HL-60 (cell line): Measurements from ENCODE around the gene RRAGD.
A peak's percentile ranks its signal among the peaks of the same experiment; 100 is the strongest.

ENCODE experiments used
- DNase-seq, 2 experiments: peaks; one replicate each; pipeline ENCODE4 v3.0.0-alpha.2; 2010 to 2020; ENCODE audit warnings: low read depth in 1 of 2, low spot score in 1 of 2
- H3K27ac ChIP-seq: fragments of 250-450 bp; sonication (Bioruptor Pico); replicated peaks from 2 replicates; pipeline ENCODE4 v1.5.1; 2020; ENCODE audit warnings: mild to moderate bottlenecking, moderate library complexity
- H3K27me3 ChIP-seq: fragments of 250-450 bp; sonication (Bioruptor Pico); 2 replicates; pipeline ENCODE4 v1.5.1; 2021; ENCODE audit warnings: mild to moderate bottlenecking, moderate library complexity; ENCODE audit not compliant: insufficient read depth, poor library complexity, severe bottlenecking
- H3K4me3 ChIP-seq: replicated peaks from 2 replicates; pipeline ENCODE4 v1.5.1; 2011; ENCODE audit warnings: mild to moderate bottlenecking, control low read depth, low read length; ENCODE audit not compliant: insufficient read depth
- CTCF ChIP-seq: IDR thresholded peaks from one replicate; pipeline ENCODE4 v1.5.1; 2011; ENCODE audit warnings: low read length, control low read depth, inconsistent platforms; ENCODE audit not compliant: insufficient read depth
- GABPA ChIP-seq: IDR thresholded peaks from 2 replicates; pipeline ENCODE4 v1.6.1; 2012; ENCODE audit warnings: low read depth
- POLR2AphosphoS5 ChIP-seq: IDR thresholded peaks from 2 replicates; pipeline ENCODE4 v1.6.1; 2012; ENCODE audit warnings: low read depth
- SPI1 ChIP-seq: IDR thresholded peaks from 2 replicates; pipeline ENCODE4 v1.6.1; 2012; ENCODE audit warnings: low read depth, mild to moderate bottlenecking, borderline replicate concordance
- TF ChIP-seq, protein P1 (sequence below): IDR thresholded peaks from 2 replicates; pipeline ENCODE4 v1.6.1; 2012; ENCODE audit warnings: low read depth; ENCODE audit not compliant: insufficient replicate concordance

The RRAGD gene

GRCh38 chr6:89321131-89321970, 90.7 kb downstream of the RRAGD start:
- TF ChIP-seq GABPA (no peak), CTCF (no peak), SPI1 (peak; percentile 85), POLR2AphosphoS5 (peak; percentile 99)
- peak; percentile 87 to 95 for DNase-seq
- Histone ChIP-seq H3K27me3 (no peaks in the 10 kb centered on the region), H3K27ac (peak overlapping the region; percentile 78), H3K4me3 (peak overlapping the region; percentile 14; the same call in 1 of the 2 replicates)

GRCh38 chr6:89320012-89320559, 92.0 kb downstream of the RRAGD start:
- no peak for DNase-seq
- peak overlapping the region; percentile 78 for H3K27ac ChIP-seq
- H3K27me3 ChIP-seq = no peaks in the 10 kb centered on the region
- TF ChIP-seq POLR2AphosphoS5 = no peak
- TF ChIP-seq GABPA = no peak
- no peak for TF ChIP-seq SPI1
- no peak for TF ChIP-seq CTCF
- H3K4me3 ChIP-seq = no peak overlapping the region

DNA sequence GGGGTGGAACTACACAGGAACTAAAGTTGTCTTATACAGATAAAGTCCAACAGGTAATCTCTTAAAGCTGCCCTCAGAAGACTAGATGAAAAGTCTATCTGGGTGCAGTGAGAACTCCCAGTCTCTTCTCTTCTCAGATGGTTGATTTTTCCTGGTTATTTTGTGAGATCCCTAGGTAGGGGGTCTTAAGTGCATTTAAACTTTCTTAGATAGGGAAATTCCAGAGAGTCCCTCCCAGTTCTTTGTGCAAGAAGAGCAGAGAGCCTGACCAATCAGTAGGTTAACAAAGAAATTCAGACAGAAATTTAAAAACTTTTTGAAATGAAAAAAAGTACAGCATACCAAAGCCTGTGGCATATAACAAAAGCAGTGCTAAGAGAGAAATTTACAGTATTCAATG, 95.0 kb downstream of the RRAGD start:
- no peak for TF ChIP-seq SPI1
- no peak for TF ChIP-seq GABPA
- TF ChIP-seq, protein P1, sequence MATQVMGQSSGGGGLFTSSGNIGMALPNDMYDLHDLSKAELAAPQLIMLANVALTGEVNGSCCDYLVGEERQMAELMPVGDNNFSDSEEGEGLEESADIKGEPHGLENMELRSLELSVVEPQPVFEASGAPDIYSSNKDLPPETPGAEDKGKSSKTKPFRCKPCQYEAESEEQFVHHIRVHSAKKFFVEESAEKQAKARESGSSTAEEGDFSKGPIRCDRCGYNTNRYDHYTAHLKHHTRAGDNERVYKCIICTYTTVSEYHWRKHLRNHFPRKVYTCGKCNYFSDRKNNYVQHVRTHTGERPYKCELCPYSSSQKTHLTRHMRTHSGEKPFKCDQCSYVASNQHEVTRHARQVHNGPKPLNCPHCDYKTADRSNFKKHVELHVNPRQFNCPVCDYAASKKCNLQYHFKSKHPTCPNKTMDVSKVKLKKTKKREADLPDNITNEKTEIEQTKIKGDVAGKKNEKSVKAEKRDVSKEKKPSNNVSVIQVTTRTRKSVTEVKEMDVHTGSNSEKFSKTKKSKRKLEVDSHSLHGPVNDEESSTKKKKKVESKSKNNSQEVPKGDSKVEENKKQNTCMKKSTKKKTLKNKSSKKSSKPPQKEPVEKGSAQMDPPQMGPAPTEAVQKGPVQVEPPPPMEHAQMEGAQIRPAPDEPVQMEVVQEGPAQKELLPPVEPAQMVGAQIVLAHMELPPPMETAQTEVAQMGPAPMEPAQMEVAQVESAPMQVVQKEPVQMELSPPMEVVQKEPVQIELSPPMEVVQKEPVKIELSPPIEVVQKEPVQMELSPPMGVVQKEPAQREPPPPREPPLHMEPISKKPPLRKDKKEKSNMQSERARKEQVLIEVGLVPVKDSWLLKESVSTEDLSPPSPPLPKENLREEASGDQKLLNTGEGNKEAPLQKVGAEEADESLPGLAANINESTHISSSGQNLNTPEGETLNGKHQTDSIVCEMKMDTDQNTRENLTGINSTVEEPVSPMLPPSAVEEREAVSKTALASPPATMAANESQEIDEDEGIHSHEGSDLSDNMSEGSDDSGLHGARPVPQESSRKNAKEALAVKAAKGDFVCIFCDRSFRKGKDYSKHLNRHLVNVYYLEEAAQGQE = no peak
- TF ChIP-seq CTCF = no peak
- TF ChIP-seq POLR2AphosphoS5 = no peak
- Histone ChIP-seq H3K27me3 (no peaks in the 10 kb centered on the region), H3K4me3 (no peak overlapping the region), H3K27ac (no peak overlapping the region)
- no peak for DNase-seq

DNA sequence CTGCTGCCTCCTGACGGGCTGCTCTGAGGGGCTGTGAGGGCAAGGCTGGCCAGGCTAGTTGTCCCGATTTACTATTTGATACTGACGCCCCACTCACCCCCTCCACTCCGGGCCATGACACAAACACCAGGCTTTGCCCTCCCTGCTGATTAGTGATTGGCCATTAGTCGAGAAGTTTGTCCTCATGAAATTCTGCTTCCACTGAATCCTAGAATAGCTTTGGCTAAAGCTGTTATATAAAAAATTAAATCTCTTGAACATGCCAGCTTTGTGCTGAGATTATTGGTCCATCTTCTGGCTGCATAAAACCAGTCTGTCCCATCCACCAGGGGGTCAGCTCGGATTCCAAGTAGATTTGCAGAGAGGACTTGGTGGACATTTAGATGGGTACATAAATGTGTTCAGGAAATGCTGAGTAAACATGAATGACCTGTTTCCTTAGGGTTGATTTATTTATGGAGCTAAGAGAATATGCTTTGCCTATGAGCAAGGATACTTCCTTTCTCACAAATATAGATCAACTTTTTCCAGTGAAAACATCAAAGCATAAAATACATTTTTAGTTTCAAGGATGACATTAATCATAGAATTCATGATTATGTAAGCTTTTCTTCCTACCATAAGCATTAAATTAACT, 96.7 kb downstream of the RRAGD start, which contains the start of gene GABRR2:
GABRR2 (minus strand) TSS at position 51 of the 637 bp plus-strand sequence. CDS start 134 bp downstream, outside the sequence.
- no peak for TF ChIP-seq GABPA
- no peaks in the 10 kb centered on the region for H3K27me3 ChIP-seq
- H3K27ac ChIP-seq = no peak within 1 kb of the TSS
- no peak within 1 kb of the TSS for H3K4me3 ChIP-seq
- DNase-seq = no peak

DNA sequence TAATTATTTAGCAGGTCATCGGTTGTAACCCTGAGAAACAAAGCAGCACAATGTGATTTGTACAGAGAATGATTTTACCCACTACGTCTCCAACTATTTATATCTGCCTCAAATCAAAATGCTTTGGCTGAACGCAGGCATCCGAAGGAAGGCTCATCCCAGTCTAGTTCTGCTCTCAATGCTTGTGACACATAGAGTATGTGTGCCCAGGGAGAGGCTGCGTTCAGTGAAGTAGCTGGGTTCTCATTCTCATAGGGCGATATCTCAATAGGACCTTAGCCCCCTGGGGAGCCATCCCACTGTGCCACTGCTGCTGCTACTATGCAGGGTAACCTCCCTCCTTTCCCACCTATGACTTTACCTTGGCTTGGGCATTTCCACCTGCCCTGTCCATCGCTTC, 97.4 kb downstream of the RRAGD start:
- H3K27ac ChIP-seq = no peak overlapping the region
- no peak overlapping the region for H3K4me3 ChIP-seq
- no peaks in the 10 kb centered on the region for H3K27me3 ChIP-seq
- TF ChIP-seq POLR2AphosphoS5 = no peak
- no peak for TF ChIP-seq CTCF
- no peak for TF ChIP-seq GABPA
- TF ChIP-seq, protein P1 = no peak
- no peak for TF ChIP-seq SPI1
- no peak for DNase-seq
